Panc1 (cell line): Measurements from ENCODE around the gene IQCH. TPM values are rescaled to one million over a fixed set of nuclear protein-coding genes. Genes with fewer than 3 reads are reported as not detected.

ENCODE experiments used
- ATAC-seq: fragments of 200-7000 bp; cut with Tn5 transposase; 2 replicates; pipeline ENCODE4 v1.9.1; 2020; ENCODE audit warnings: mild to moderate bottlenecking, moderate library complexity
- BruUV-seq: library from RNA; stranded (reverse); fragments of 400-500 nt; replicated peaks from 2 replicates; lab custom pipeline; 2021; lab: Mats Ljungman, UMichigan
- CTCF ChIA-PET: fragments of 300-600 bp; sonication (Branson Sonifier 250); formaldehyde crosslinking; loops from one replicate; lab custom pipeline; 2022; ENCODE audit warnings: antibody characterized with exemption; lab: Charles Lee
- POLR2A ChIA-PET: fragments of 300-600 bp; sonication (Branson Sonifier 250); formaldehyde crosslinking; loops from one replicate; lab custom pipeline; 2022; ENCODE audit warnings: antibody characterized with exemption; lab: Charles Lee
- DNase-seq: peaks from one replicate; pipeline ENCODE4 v3.0.0-alpha.2; 2010; ENCODE audit warnings: low read depth, low spot score
- H3K27ac ChIP-seq: 2 replicates; pipeline ENCODE4 v1.5.1; 2011; ENCODE audit warnings: mild to moderate bottlenecking, low read length, inconsistent platforms
- H3K27me3 ChIP-seq: fragments of 200-500 bp; sonication (Bioruptor generic); 2 replicates; pipeline ENCODE4 v1.6.0; 2014; ENCODE audit warnings: low read length, inconsistent platforms; ENCODE audit not compliant: control insufficient read depth, insufficient read depth
- H3K36me3 ChIP-seq: fragments of 200-500 bp; sonication (Bioruptor generic); 2 replicates; pipeline ENCODE4 v1.5.1; 2014; ENCODE audit warnings: inconsistent platforms, mild to moderate bottlenecking, low read length, moderate library complexity; ENCODE audit not compliant: control insufficient read depth, insufficient read depth
- H3K4me1 ChIP-seq: 2 replicates; pipeline ENCODE4 v1.5.1; 2011; ENCODE audit warnings: inconsistent platforms, mild to moderate bottlenecking, low read length, moderate library complexity; ENCODE audit not compliant: control insufficient read depth, insufficient read depth
- H3K4me3 ChIP-seq, 2 experiments: 2 replicates each; pipeline ENCODE4 v1.5.1; 2011 to 2012; ENCODE audit warnings: low read depth in 2 of 2, low read length in 2 of 2, mild to moderate bottlenecking in 2 of 2, inconsistent platforms in 1 of 2, moderate library complexity in 1 of 2
- H3K9me3 ChIP-seq: fragments of 200-500 bp; sonication (Bioruptor generic); 2 replicates; pipeline ENCODE4 v1.5.1; 2014; ENCODE audit warnings: low read depth, mild to moderate bottlenecking, inconsistent platforms, low read length, moderate library complexity; ENCODE audit not compliant: control insufficient read depth, insufficient read depth
- CTCF ChIP-seq: fragments of 450-650 bp; IDR thresholded peaks from 2 replicates; pipeline ENCODE4 v1.5.1; 2017; ENCODE audit warnings: mild to moderate bottlenecking
- POLR2AphosphoS5 ChIP-seq: IDR thresholded peaks from 2 replicates; pipeline ENCODE4 v1.6.1; 2012; ENCODE audit warnings: mild to moderate bottlenecking, low read depth, low read length, moderate library complexity
- REST ChIP-seq, 2 experiments: IDR thresholded peaks; 2 replicates each; pipeline ENCODE4 v1.6.1; 2011 to 2012; ENCODE audit warnings: low read depth in 2 of 2, control low read depth in 1 of 2, low read length in 1 of 2, mild to moderate bottlenecking in 1 of 2, moderate library complexity in 1 of 2; ENCODE audit not compliant: insufficient read depth in 1 of 2
- SIN3A ChIP-seq: IDR thresholded peaks from 2 replicates; pipeline ENCODE4 v1.6.1; 2012; ENCODE audit warnings: low read depth, mild to moderate bottlenecking, low read length, moderate library complexity, borderline replicate concordance; ENCODE audit not compliant: insufficient read depth
- TCF7L2 ChIP-seq: IDR thresholded peaks from 2 replicates; pipeline ENCODE4 v1.6.1; 2011; ENCODE audit warnings: mild to moderate bottlenecking, low read depth, low read length, inconsistent platforms
- in situ Hi-C: cut with HindIII; loops from 2 replicates; pipeline ENCODE4 v1.10.0; 2016; ENCODE audit warnings: low sequenced_read_pairs, low pct_unique_long_range_greater_than_20kb
- intact Hi-C: fragments of 100-400 bp; cut with micrococcal nuclease; formaldehyde crosslinking; loops from one replicate; pipeline ENCODE4 v1.10.0; 2022; ENCODE audit not compliant: unreplicated experiment
- total RNA-seq: library from RNA; stranded (reverse); gene quantifications from one replicate; pipeline ENCODE4 v1.2.1, GENCODE V29; 2021; ENCODE audit not compliant: unreplicated experiment

The IQCH gene
- total RNA-seq, 1 experiment from 2014 or later = 3.9 TPM

GRCh38 chr15:67383899-67384298 lies 129.3 kb downstream of the IQCH start:
- no peak overlapping the region for H3K27ac ChIP-seq
- no TSS peak for BruUV-seq
- no peaks in the 10 kb centered on the region for H3K36me3 ChIP-seq
- POLR2A ChIA-PET = interaction anchor here (0.7 kb wide), 1 partner anchor 238 kb away, joined by 3 read pairs; no protein-coding TSS in a partner anchor
- TF ChIP-seq SIN3A (no peak), REST (IDR thresholded peaks at IDR 0.05; ENCODE audit: insufficient read depth in 1 of 2, low read depth in 2 of 2, low read length in 1 of 2) (no peak), CTCF (peak; percentile 33; the same call in 1 of the 2 replicates), TCF7L2 (no peak), POLR2AphosphoS5 (no peak)
- no peaks in the 10 kb centered on the region; the same call in none of the 2 replicates for H3K27me3 ChIP-seq
- in situ Hi-C loops = no loop called here
- ATAC-seq = no peak
- H3K9me3 ChIP-seq = no peaks in the 10 kb centered on the region
- DNase-seq = no peak
- no peaks in the 10 kb centered on the region for H3K4me1 ChIP-seq
- no peak overlapping the region for H3K4me3 ChIP-seq
- CTCF ChIA-PET = no interaction called here
- intact Hi-C loops = loop anchor here (10.0 kb wide), 1 partner anchor 451 kb away; no protein-coding TSS in a partner anchor

GRCh38 chr15:67384761-67385160 lies 130.2 kb downstream of the IQCH start:
- DNase-seq (no peak), ATAC-seq (no peak)
- BruUV-seq = no TSS peak
- intact Hi-C loops (loop anchor here (10.0 kb wide), 1 partner anchor 450 kb away; no protein-coding TSS in a partner anchor), in situ Hi-C loops (no loop called here)
- H3K4me3 ChIP-seq = no peak overlapping the region
- no peaks in the 10 kb centered on the region for H3K9me3 ChIP-seq
- TF ChIP-seq TCF7L2 (no peak), POLR2AphosphoS5 (no peak)
- ChIA-PET POLR2A (no interaction called here), CTCF (interaction anchor here (1.5 kb wide), 1 partner anchor 447 kb away, joined by 3 read pairs; no protein-coding TSS in a partner anchor)
- no peaks in the 10 kb centered on the region for H3K36me3 ChIP-seq
- H3K4me1 ChIP-seq = no peaks in the 10 kb centered on the region
- no peak overlapping the region for H3K27ac ChIP-seq
- no peaks in the 10 kb centered on the region; the same call in none of the 2 replicates for H3K27me3 ChIP-seq

GRCh38 chr15:67385971-67386370 lies 131.4 kb downstream of the IQCH start:
- DNase-seq = no peak
- CTCF ChIA-PET = interaction anchor here (0.6 to 1.5 kb wide), 2 partner anchors 446 to 720 kb away, joined by 3 to 4 read pairs; no protein-coding TSS in a partner anchor
- TF ChIP-seq TCF7L2 = no peak
- TF ChIP-seq CTCF = peak; percentile 23; the same call in 1 of the 2 replicates
- BruUV-seq = no TSS peak
- no peak overlapping the region for H3K27ac ChIP-seq
- ATAC-seq = no peak
- H3K27me3 ChIP-seq = no peaks in the 10 kb centered on the region; the same call in none of the 2 replicates
- POLR2A ChIA-PET = no interaction called here
- in situ Hi-C loops = no loop called here
- no peaks in the 10 kb centered on the region for H3K4me1 ChIP-seq
- H3K36me3 ChIP-seq = no peaks in the 10 kb centered on the region
- intact Hi-C loops = loop anchor here (10.0 kb wide), 1 partner anchor 449 kb away; no protein-coding TSS in a partner anchor
- no peaks in the 10 kb centered on the region for H3K9me3 ChIP-seq
- H3K4me3 ChIP-seq = no peak overlapping the region
